Right lobe of liver (tissue), 6 donors: Measurements from ENCODE around the gene PDE6H. TPM values are rescaled to one million over a fixed set of nuclear protein-coding genes. Genes with fewer than 3 reads are reported as not detected.

ENCODE experiments used
- ATAC-seq, 4 donors: fragments of 200-7000 bp; cut with Tn5 transposase; one replicate each; pipeline ENCODE4 v1.9.1; 2020; ENCODE audit warnings: mild to moderate bottlenecking in 4 of 4, moderate library complexity in 4 of 4
- DNase-seq, 3 donors: peaks; one replicate each; pipeline ENCODE4 v3.0.0-alpha.2; 2020
- H3K27ac ChIP-seq, 3 donors: fragments of 200-600 bp; one replicate each; pipeline ENCODE4 v1.8.0; 2022
- H3K27me3 ChIP-seq, 2 donors: fragments of 200-600 bp; one replicate each; pipeline ENCODE4 v1.8.0; 2022
- H3K36me3 ChIP-seq, 4 donors: fragments of 200-600 bp; sonication (generic) in 1 of 4; one replicate each; pipeline versions ENCODE4 v1.5.1 to v1.8.0; 2017 to 2022; ENCODE audit warnings: control low read depth in 1 of 4
- H3K4me1 ChIP-seq, 4 donors: fragments of 200-600 bp; sonication (generic) in 1 of 4; one replicate each; pipeline versions ENCODE4 v1.5.1 to v1.8.0; 2017 to 2022; ENCODE audit warnings: control low read depth in 1 of 4
- H3K4me3 ChIP-seq, 3 donors: fragments of 200-600 bp; one replicate each; pipeline ENCODE4 v1.8.0; 2022
- H3K9me3 ChIP-seq, 4 donors: fragments of 200-600 bp; sonication (generic) in 1 of 4; one replicate each; pipeline versions ENCODE4 v1.5.1 to v1.8.0; 2017 to 2022; ENCODE audit warnings: control low read depth in 1 of 4
- POLR2A ChIP-seq: fragments of 450-650 bp; IDR thresholded peaks from one replicate; pipeline ENCODE4 v1.6.1; 2017; ENCODE audit warnings: antibody characterized with exemption, mild to moderate bottlenecking
- WGBS: methylation state at CpG from one replicate; pipeline ENCODE4 v1.1.6; 2018; ENCODE audit warnings: low coverage, low lambda C conversion rate; ENCODE audit not compliant: insufficient coverage; ENCODE audit errors: missing lambda C conversion rate; 5-methylcytosine and 5-hydroxymethylcytosine counted together
- intact Hi-C, 2 donors: fragments of 100-400 bp; cut with DNase I; formaldehyde crosslinking; loops; one replicate each; pipeline versions ENCODE4 v1.11.2 to v1.14.1; 2022
- total RNA-seq, 6 experiments: library from RNA; depleted of rRNA in 2 of 6; stranded (reverse); fragments of >200 nt in 2 of 6; fragmentation: NEBNext Ultra II Directional in 3 of 6; extraction: Animal tissue kit (Norgen Biotek cat#: 25700) in 3 of 6; gene quantifications; one replicate each; pipeline versions ENCODE4 v1.1.0 to v1.2.4, GENCODE V29; 2016 to 2023
- TF ChIP-seq, protein P1 (sequence below), 4 donors: fragments of 200-600 bp in 3 of 4; fragments of 450-650 bp in 1 of 4; IDR thresholded peaks; one replicate each; pipeline versions ENCODE4 v1.5.1 to v1.8.0; 2016 to 2022; ENCODE audit warnings: antibody characterized with exemption in 4 of 4, mild to moderate bottlenecking in 2 of 4
- donor health status: DM: no; HTN: yes; CAD: no.
- donor health status: DM: no; HTN: no; CAD: no.
- donor health status: DM: no; HTN: no; CAD: no.
- donor health status: DM: no; HTN: yes; CAD: no.
- donor health status: DM: no; HTN: yes; CAD: no.

PDE6H gene
- total RNA-seq, 6 experiments from 2014 or later: not detected

- DNase-seq (no peak), ATAC-seq (no peak)
- Histone ChIP-seq H3K4me3 (no peak overlapping the region), H3K4me1 (no peaks in the 10 kb centered on the region), H3K27me3 (no peaks in the 10 kb centered on the region), H3K36me3 (no peaks in the 10 kb centered on the region), H3K27ac (no peak overlapping the region), H3K9me3 (no peaks in the 10 kb centered on the region)
- intact Hi-C loops: no loop called here
- TF ChIP-seq POLR2A: no peak
- TF ChIP-seq, protein P1, sequence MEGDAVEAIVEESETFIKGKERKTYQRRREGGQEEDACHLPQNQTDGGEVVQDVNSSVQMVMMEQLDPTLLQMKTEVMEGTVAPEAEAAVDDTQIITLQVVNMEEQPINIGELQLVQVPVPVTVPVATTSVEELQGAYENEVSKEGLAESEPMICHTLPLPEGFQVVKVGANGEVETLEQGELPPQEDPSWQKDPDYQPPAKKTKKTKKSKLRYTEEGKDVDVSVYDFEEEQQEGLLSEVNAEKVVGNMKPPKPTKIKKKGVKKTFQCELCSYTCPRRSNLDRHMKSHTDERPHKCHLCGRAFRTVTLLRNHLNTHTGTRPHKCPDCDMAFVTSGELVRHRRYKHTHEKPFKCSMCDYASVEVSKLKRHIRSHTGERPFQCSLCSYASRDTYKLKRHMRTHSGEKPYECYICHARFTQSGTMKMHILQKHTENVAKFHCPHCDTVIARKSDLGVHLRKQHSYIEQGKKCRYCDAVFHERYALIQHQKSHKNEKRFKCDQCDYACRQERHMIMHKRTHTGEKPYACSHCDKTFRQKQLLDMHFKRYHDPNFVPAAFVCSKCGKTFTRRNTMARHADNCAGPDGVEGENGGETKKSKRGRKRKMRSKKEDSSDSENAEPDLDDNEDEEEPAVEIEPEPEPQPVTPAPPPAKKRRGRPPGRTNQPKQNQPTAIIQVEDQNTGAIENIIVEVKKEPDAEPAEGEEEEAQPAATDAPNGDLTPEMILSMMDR (IDR thresholded peaks at IDR 0.05): no peak
- WGBS: 56% methylated on average over 3 of the region's 3 CpGs
These were observed 1.8 kb downstream of the PDE6H start for GRCh38 chr12:14974633-14975032.

- TF ChIP-seq POLR2A: no peak
- TF ChIP-seq, protein P1 (IDR thresholded peaks at IDR 0.05): no peak
- Histone ChIP-seq H3K36me3 (no peaks in the 10 kb centered on the region), H3K4me3 (no peak overlapping the region), H3K9me3 (no peaks in the 10 kb centered on the region), H3K27me3 (no peaks in the 10 kb centered on the region), H3K4me1 (no peaks in the 10 kb centered on the region), H3K27ac (no peak overlapping the region)
- 87% methylated on average over 4 of the region's 4 CpGs for WGBS
- intact Hi-C loops: no loop called here
- peak in 3 of 4 donors; percentile 50 to 59 (median 57) for ATAC-seq
- peak in 1 of 3 donors; percentile 23 for DNase-seq
These were observed 2.6 kb downstream of the PDE6H start for GRCh38 chr12:14975457-14975856.

GRCh38 chr12:14976658-14977057 lies 3.8 kb downstream of the PDE6H start:
- WGBS: 59% methylated on average over 3 of the region's 3 CpGs
- DNase-seq: no peak
- H3K4me3 ChIP-seq: no peak overlapping the region
- H3K27me3 ChIP-seq: no peaks in the 10 kb centered on the region
- intact Hi-C loops: no loop called here
- TF ChIP-seq, protein P1 (IDR thresholded peaks at IDR 0.05): no peak
- TF ChIP-seq POLR2A: no peak
- no peaks in the 10 kb centered on the region for H3K4me1 ChIP-seq
- no peak overlapping the region for H3K27ac ChIP-seq
- no peak for ATAC-seq
- H3K9me3 ChIP-seq: no peaks in the 10 kb centered on the region
- no peaks in the 10 kb centered on the region for H3K36me3 ChIP-seq

DNA sequence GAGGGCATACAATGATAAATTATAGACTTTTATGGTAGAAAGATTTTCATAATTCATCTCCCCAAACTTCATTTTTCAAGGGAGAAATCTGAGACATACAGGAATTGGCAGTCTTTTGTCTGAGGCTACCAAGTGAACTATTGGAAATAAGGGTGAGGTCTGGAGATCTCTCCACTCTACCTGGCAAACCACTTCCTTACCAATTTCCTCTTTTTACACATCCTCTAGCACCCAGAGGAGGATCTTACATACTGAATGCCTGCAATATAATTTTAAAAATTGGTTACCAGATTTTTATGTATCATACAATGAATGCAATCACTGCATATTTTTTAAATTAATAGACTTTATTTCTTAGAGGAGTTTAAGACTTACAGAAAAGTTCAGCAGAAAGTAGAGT lies 6.6 kb downstream of the PDE6H start:
- no peak overlapping the region for H3K4me3 ChIP-seq
- H3K9me3 ChIP-seq: no peaks in the 10 kb centered on the region
- no peak overlapping the region for H3K27ac ChIP-seq
- TF ChIP-seq POLR2A: no peak
- TF ChIP-seq, protein P1 (IDR thresholded peaks at IDR 0.05): no peak
- intact Hi-C loops: no loop called here
- DNase-seq: no peak
- ATAC-seq: no peak
- no peaks in the 10 kb centered on the region for H3K36me3 ChIP-seq
- H3K4me1 ChIP-seq: no peaks in the 10 kb centered on the region
- H3K27me3 ChIP-seq: no peaks in the 10 kb centered on the region

GRCh38 chr12:14981049-14981448 lies 8.2 kb downstream of the PDE6H start:
- no CpG with 5 or more reads among the region's 2 CpGs for WGBS
- ATAC-seq (peak; percentile 44 to 68 (median 64)), DNase-seq (peak in 1 of 3 donors; percentile 54)
- no peaks in the 10 kb centered on the region for H3K36me3 ChIP-seq
- no peaks in the 10 kb centered on the region for H3K4me1 ChIP-seq
- no peak overlapping the region for H3K27ac ChIP-seq
- no peaks in the 10 kb centered on the region for H3K27me3 ChIP-seq
- intact Hi-C loops: no loop called here
- no peak overlapping the region for H3K4me3 ChIP-seq
- no peaks in the 10 kb centered on the region for H3K9me3 ChIP-seq
- TF ChIP-seq POLR2A: no peak
- TF ChIP-seq, protein P1 (IDR thresholded peaks at IDR 0.05): no peak
